ENCODE data around the gene POU2AF1. TPM values are rescaled to one million over a fixed set of nuclear protein-coding genes. Genes with fewer than 3 reads are reported as not detected.

Gene POU2AF1
- total and polyA plus RNA-seq, 2 donors from 2014 or later = 0.95 to 18.5 TPM

DNA sequence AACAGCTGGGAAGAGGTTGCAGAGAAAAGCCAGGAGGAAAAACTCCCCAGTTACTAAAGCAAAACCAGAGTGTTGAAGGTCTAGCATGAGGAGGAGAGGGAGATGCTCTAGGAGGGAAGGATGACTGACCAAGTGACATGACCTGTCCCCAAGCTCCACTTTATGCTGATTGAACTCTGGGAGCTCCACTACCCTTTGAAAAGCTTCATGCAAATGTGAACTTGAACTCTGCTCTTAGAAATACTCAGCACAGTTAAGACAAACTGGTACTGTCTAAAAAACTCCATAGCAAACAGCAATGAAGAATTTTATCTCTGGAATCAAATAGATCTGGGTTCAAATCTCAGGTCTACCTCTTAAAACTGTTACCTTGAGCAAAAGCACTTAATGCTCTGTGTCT lies 14.5 kb upstream of the POU2AF1 start:
- H3K9me3 ChIP-seq (ENCODE audit: control insufficient read depth in 2 of 3, insufficient read depth in 1 of 3, low read length in 3 of 3) = no peaks in the 10 kb centered on the region
- intact Hi-C loops (cut with DNase I) = no loop called here
- no peak for DNase-seq
- peaks cover 0 to 3% (median 0%) of the 10 kb centered on the region in 3 donors for H3K4me1 ChIP-seq (ENCODE audit: control insufficient read depth in 2 of 3, insufficient read depth in 2 of 3, low read depth in 1 of 3, low read length in 3 of 3)
- H3K4me3 ChIP-seq (ENCODE audit: low read length in 3 of 3) = no peak overlapping the region
- no peak overlapping the region for H3K27ac ChIP-seq (ENCODE audit: low read depth in 2 of 2, low read length in 2 of 2)
- no peaks in the 10 kb centered on the region for H3K36me3 ChIP-seq (ENCODE audit: control insufficient read depth in 2 of 3, insufficient read depth in 3 of 3, low read length in 3 of 3)
- FAIRE-seq = no peak
- TF ChIP-seq, protein P1, sequence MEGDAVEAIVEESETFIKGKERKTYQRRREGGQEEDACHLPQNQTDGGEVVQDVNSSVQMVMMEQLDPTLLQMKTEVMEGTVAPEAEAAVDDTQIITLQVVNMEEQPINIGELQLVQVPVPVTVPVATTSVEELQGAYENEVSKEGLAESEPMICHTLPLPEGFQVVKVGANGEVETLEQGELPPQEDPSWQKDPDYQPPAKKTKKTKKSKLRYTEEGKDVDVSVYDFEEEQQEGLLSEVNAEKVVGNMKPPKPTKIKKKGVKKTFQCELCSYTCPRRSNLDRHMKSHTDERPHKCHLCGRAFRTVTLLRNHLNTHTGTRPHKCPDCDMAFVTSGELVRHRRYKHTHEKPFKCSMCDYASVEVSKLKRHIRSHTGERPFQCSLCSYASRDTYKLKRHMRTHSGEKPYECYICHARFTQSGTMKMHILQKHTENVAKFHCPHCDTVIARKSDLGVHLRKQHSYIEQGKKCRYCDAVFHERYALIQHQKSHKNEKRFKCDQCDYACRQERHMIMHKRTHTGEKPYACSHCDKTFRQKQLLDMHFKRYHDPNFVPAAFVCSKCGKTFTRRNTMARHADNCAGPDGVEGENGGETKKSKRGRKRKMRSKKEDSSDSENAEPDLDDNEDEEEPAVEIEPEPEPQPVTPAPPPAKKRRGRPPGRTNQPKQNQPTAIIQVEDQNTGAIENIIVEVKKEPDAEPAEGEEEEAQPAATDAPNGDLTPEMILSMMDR (IDR thresholded peaks at IDR 0.05; ENCODE audit: borderline replicate concordance, extremely low read depth, insufficient read depth) = no peak
- no peaks in the 10 kb centered on the region for H3K27me3 ChIP-seq (ENCODE audit: control insufficient read depth, insufficient read depth, low read length)
- no peak overlapping the region for H3K9ac ChIP-seq (ENCODE audit: low read length in 3 of 3)

DNA sequence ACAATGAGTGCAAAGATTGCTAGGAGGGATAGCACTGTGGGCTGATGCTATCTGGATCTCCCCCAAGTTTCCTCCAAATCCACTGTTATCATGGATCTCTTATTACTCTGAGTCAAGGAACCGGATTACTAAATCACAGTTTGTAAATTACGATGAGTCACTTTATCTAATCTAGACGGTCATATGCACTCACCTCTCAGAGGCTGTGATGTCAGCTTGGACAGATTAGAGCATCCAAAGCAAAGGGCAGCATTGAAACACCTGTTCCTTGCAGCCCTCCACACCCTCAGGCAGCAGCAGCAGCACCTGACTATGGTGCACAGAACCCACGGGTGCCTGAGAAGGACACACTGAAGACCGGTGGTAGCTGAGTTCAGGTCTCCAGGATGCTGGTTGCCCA lies 14.0 kb upstream of the POU2AF1 start:
- Histone ChIP-seq H3K4me3 (ENCODE audit: low read length in 3 of 3) (no peak overlapping the region), H3K4me1 (ENCODE audit: control insufficient read depth in 2 of 3, insufficient read depth in 2 of 3, low read depth in 1 of 3, low read length in 3 of 3) (peaks cover 0 to 3% (median 0%) of the 10 kb centered on the region in 3 donors), H3K9me3 (ENCODE audit: control insufficient read depth in 2 of 3, insufficient read depth in 1 of 3, low read length in 3 of 3) (no peaks in the 10 kb centered on the region), H3K27me3 (ENCODE audit: control insufficient read depth, insufficient read depth, low read length) (no peaks in the 10 kb centered on the region), H3K36me3 (ENCODE audit: control insufficient read depth in 2 of 3, insufficient read depth in 3 of 3, low read length in 3 of 3) (no peaks in the 10 kb centered on the region), H3K27ac (ENCODE audit: low read depth in 2 of 2, low read length in 2 of 2) (no peak overlapping the region), H3K9ac (ENCODE audit: low read length in 3 of 3) (no peak overlapping the region)
- DNase-seq (no peak), FAIRE-seq (no peak)
- TF ChIP-seq, protein P1 (IDR thresholded peaks at IDR 0.05; ENCODE audit: borderline replicate concordance, extremely low read depth, insufficient read depth) = no peak
- intact Hi-C loops (cut with DNase I) = no loop called here

DNA sequence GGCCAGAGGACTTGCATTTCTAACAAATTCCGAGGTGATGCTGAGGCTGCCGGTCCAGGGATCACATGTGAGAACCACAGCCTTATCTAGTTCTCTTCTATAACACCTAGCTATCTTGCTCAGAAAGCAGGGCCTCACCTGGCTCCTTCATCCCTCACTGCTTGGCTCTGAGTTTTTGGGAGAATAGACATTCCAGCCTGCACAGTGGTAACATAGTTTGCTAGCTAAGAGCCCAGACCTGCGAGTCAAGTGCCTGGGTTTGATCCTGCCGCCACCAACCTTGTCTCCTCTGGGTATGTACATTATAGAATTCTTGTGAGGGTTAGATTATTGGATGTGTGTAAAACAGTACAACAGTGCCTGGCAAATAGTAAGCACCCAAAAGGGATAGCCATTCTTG lies 13.5 kb upstream of the POU2AF1 start:
- TF ChIP-seq, protein P1 (IDR thresholded peaks at IDR 0.05; ENCODE audit: borderline replicate concordance, extremely low read depth, insufficient read depth) = no peak
- no peak overlapping the region for H3K9ac ChIP-seq (ENCODE audit: low read length in 3 of 3)
- H3K4me3 ChIP-seq (ENCODE audit: low read length in 3 of 3) = no peak overlapping the region
- no peaks in the 10 kb centered on the region for H3K27me3 ChIP-seq (ENCODE audit: control insufficient read depth, insufficient read depth, low read length)
- H3K27ac ChIP-seq (ENCODE audit: low read depth in 2 of 2, low read length in 2 of 2) = no peak overlapping the region
- no peak for DNase-seq
- no peak for FAIRE-seq
- intact Hi-C loops (cut with DNase I) = no loop called here
- no peaks in the 10 kb centered on the region for H3K36me3 ChIP-seq (ENCODE audit: control insufficient read depth in 2 of 3, insufficient read depth in 3 of 3, low read length in 3 of 3)
- no peaks in the 10 kb centered on the region for H3K9me3 ChIP-seq (ENCODE audit: control insufficient read depth in 2 of 3, insufficient read depth in 1 of 3, low read length in 3 of 3)
- H3K4me1 ChIP-seq (ENCODE audit: control insufficient read depth in 2 of 3, insufficient read depth in 2 of 3, low read depth in 1 of 3, low read length in 3 of 3) = peaks cover 0 to 3% (median 0%) of the 10 kb centered on the region in 3 donors

Data from kidney (tissue), 14 donors.